CD14-positive monocyte (primary cell): Measurements from ENCODE around the gene SOCS3. TPM values are rescaled to one million over a fixed set of nuclear protein-coding genes. Genes with fewer than 3 reads are reported as not detected.

Experiments used
- DNase-seq, 3 donors: peaks; one replicate each; pipeline ENCODE4 v3.0.0-alpha.2; 2011 to 2022
- H2AFZ ChIP-seq: 2 replicates; pipeline ENCODE4 v1.6.0; 2012; ENCODE audit warnings: mild to moderate bottlenecking, low read depth, low read length, inconsistent platforms; ENCODE audit not compliant: insufficient read depth, poor library complexity, severe bottlenecking
- H3K27ac ChIP-seq, 2 donors: 1 replicate in 1 of 2; 2 replicates in 1 of 2; pipeline ENCODE4 v1.5.1; 2012 to 2013; ENCODE audit warnings: low read length in 2 of 2, control low read depth in 1 of 2, inconsistent platforms in 1 of 2, low read depth in 1 of 2, mild to moderate bottlenecking in 1 of 2
- H3K27me3 ChIP-seq, 2 donors: one replicate each; pipeline versions ENCODE4 v1.6.0 to v1.6.1; 2011 to 2013; ENCODE audit warnings: low read length in 2 of 2; ENCODE audit not compliant: control insufficient read depth in 2 of 2, insufficient read depth in 2 of 2
- H3K36me3 ChIP-seq, 2 donors: replicated peaks in 1 of 2; 1 replicate in 1 of 2; 2 replicates in 1 of 2; pipeline versions ENCODE4 v1.5.1 to v1.6.1; 2012 to 2013; ENCODE audit warnings: low read length in 2 of 2, control low read depth in 1 of 2, inconsistent platforms in 1 of 2, mild to moderate bottlenecking in 1 of 2; ENCODE audit not compliant: insufficient read depth in 2 of 2, control insufficient read depth in 1 of 2
- H3K4me1 ChIP-seq, 2 donors: 1 replicate in 1 of 2; 2 replicates in 1 of 2; pipeline versions ENCODE4 v1.5.1 to v1.6.1; 2012 to 2013; ENCODE audit warnings: low read length in 2 of 2, control low read depth in 1 of 2, inconsistent platforms in 1 of 2, mild to moderate bottlenecking in 1 of 2, moderate library complexity in 1 of 2; ENCODE audit not compliant: insufficient read depth in 2 of 2, control insufficient read depth in 1 of 2
- H3K4me2 ChIP-seq: replicated peaks from 2 replicates; pipeline ENCODE3; 2012; ENCODE audit warnings: low read length, moderate library complexity, mild to moderate bottlenecking; ENCODE audit not compliant: poor library complexity, severe bottlenecking; ENCODE audit errors: extremely low read depth
- H3K4me3 ChIP-seq, 3 experiments: fragments of 200-600 bp in 1 of 3; sonication (generic) in 1 of 3; replicated peaks in 1 of 3; 1 replicate in 2 of 3; 2 replicates in 1 of 3; pipeline ENCODE4 v1.5.1; 2011 to 2013; ENCODE audit warnings: low read length in 3 of 3, mild to moderate bottlenecking in 3 of 3, control low read depth in 2 of 3, low read depth in 2 of 3, inconsistent platforms in 1 of 3, moderate library complexity in 1 of 3
- H3K79me2 ChIP-seq: 2 replicates; pipeline ENCODE4 v1.6.0; 2012; ENCODE audit warnings: mild to moderate bottlenecking, control low read depth, inconsistent platforms, low read length, moderate library complexity; ENCODE audit not compliant: insufficient read depth
- H3K9ac ChIP-seq: 2 replicates; pipeline ENCODE4 v1.6.0; 2017; ENCODE audit warnings: low read length, mild to moderate bottlenecking; ENCODE audit not compliant: insufficient read depth, poor library complexity, severe bottlenecking
- H3K9me3 ChIP-seq, 2 donors: replicated peaks in 1 of 2; 1 replicate in 1 of 2; 2 replicates in 1 of 2; pipeline versions ENCODE4 v1.5.1 to v1.6.1; 2012 to 2013; ENCODE audit warnings: low read length in 2 of 2, control low read depth in 1 of 2; ENCODE audit not compliant: control insufficient read depth in 1 of 2, insufficient read depth in 1 of 2
- H4K20me1 ChIP-seq: 2 replicates; pipeline ENCODE4 v1.6.0; 2012; ENCODE audit warnings: mild to moderate bottlenecking, low read length, control low read depth, moderate library complexity; ENCODE audit not compliant: insufficient read depth
- H3K27ac Mint-ChIP-seq, 7 donors: one replicate each; pipeline ENCODE4 v1.8.0; 2020; ENCODE audit warnings: mild to moderate bottlenecking in 7 of 7, mixed read lengths in 7 of 7, moderate library complexity in 6 of 7, inconsistent platforms in 2 of 7
- H3K27me3 Mint-ChIP-seq, 3 donors: one replicate each; pipeline ENCODE4 v1.8.0; 2021 to 2022; ENCODE audit warnings: low read depth in 3 of 3, mild to moderate bottlenecking in 3 of 3, mixed read lengths in 3 of 3, moderate library complexity in 3 of 3, inconsistent platforms in 1 of 3
- H3K36me3 Mint-ChIP-seq, 2 donors: one replicate each; pipeline ENCODE4 v1.8.0; 2020; ENCODE audit warnings: mixed read lengths in 2 of 2, inconsistent platforms in 1 of 2, mild to moderate bottlenecking in 1 of 2
- H3K4me1 Mint-ChIP-seq: one replicate; pipeline ENCODE4 v1.8.0; 2020; ENCODE audit warnings: mild to moderate bottlenecking, mixed read lengths
- H3K4me3 Mint-ChIP-seq, 2 donors: one replicate each; pipeline ENCODE4 v1.8.0; 2020; ENCODE audit warnings: mild to moderate bottlenecking in 2 of 2, mixed read lengths in 2 of 2, moderate library complexity in 1 of 2
- H3K9me3 Mint-ChIP-seq, 7 donors: one replicate each; pipeline ENCODE4 v1.8.0; 2020 to 2022; ENCODE audit warnings: mixed read lengths in 7 of 7, mild to moderate bottlenecking in 6 of 7, moderate library complexity in 6 of 7, inconsistent platforms in 2 of 7
- WGBS: methylation state at CpG from one replicate; pipeline ENCODE4 v1.1.5; 2013; ENCODE audit warnings: missing lambda C conversion rate; ENCODE audit not compliant: insufficient coverage; 5-methylcytosine and 5-hydroxymethylcytosine counted together
- intact Hi-C, 2 donors: fragments of 100-400 bp; cut with micrococcal nuclease; formaldehyde crosslinking; loops; one replicate each; pipeline versions ENCODE4 v1.15.0 to v1.15.1; 2023
- polyA plus RNA-seq, 3 donors: library from polyadenylated mRNA; depleted of rRNA in 1 of 3; unstranded in 2 of 3; stranded (reverse) in 1 of 3; fragments of 300-500 nt in 2 of 3; fragments of >200 nt in 1 of 3; fragmentation: Illumina TruSeq in 2 of 3; gene quantifications; 1 replicate in 2 of 3; 2 replicates in 1 of 3; pipeline ENCODE4 v1.2.3, GENCODE V29; 2012 to 2021
- TF ChIP-seq, protein P1 (sequence below): fragments of 200-600 bp; IDR thresholded peaks from one replicate; pipeline ENCODE4 v1.8.0; 2022; ENCODE audit warnings: antibody characterized with exemption, mild to moderate bottlenecking

SOCS3 gene
- polyA plus RNA-seq, 3 donors: 123 to 441 (median 144) TPM

DNA sequence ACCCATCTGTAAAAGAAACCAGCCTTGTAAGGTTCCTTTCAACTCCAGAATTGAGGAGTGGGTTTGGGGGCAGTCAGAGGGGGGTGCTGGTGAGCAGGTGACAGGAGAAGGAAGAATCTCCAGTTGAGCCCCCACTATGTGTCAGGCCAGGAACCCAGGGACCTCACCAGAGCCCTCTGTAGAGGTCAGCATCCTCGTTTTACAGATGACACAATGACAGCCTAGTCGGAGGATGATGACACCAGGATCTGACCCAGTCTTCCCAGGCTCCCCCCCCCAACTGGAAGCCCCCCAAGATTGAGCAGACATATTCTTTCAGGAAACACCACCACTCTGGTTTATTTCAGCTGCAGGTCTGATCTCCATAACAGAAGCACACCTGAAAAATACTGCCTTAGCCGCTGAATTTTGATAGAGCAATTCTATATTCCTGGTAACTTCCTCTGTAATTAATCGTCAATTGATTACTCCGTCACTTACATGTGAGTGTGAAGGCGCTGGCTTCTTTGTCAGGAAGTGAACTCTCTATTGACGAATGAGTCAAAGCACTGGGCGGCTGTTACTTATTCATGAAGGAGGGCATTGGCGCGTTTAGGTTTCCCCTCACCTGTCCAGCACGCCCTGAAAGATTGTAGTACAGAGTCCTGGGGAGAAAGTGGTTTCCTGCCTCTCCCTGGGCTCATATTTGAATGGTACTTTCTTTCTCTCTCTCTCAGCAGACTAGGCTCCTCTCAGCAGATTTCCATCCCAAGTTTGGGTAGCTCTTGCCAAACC is 21.2 kb downstream of the SOCS3 start:
- Histone ChIP-seq H3K79me2 (no peaks in the 10 kb centered on the region), H3K27ac (peak overlapping the region; percentile 82 to 84), H3K4me1 (peaks cover 69 to 72% of the 10 kb centered on the region in 2 donors), H3K9ac (no peak overlapping the region), H3K36me3 (no peaks in the 10 kb centered on the region), H3K27me3 (peaks cover 0 to 4% of the 10 kb centered on the region in 2 donors), H3K4me2 (no peak overlapping the region), H3K9me3 (no peaks in the 10 kb centered on the region), H3K4me3 (no peak overlapping the region), H4K20me1 (no peaks in the 10 kb centered on the region), H2AFZ (no peak overlapping the region)
- Mint-ChIP-seq H3K4me1 (peaks cover 62% of the 10 kb centered on the region), H3K36me3 (peaks cover 0 to 5% of the 10 kb centered on the region in 2 donors), H3K27ac (peak overlapping the region; percentile 91 to 98 (median 95)), H3K9me3 (no peaks in the 10 kb centered on the region), H3K4me3 (no peak overlapping the region), H3K27me3 (peaks cover 0 to 7% (median 7%) of the 10 kb centered on the region in 3 donors)
- peak in 1 of 3 donors; percentile 66 for DNase-seq
- WGBS: 37% methylated on average over 4 of the region's 11 CpGs
- intact Hi-C loops: loop anchor here in 1 of 2 donors (5.0 kb wide), 1 partner anchor 51 kb away; no protein-coding TSS in a partner anchor
- TF ChIP-seq, protein P1, sequence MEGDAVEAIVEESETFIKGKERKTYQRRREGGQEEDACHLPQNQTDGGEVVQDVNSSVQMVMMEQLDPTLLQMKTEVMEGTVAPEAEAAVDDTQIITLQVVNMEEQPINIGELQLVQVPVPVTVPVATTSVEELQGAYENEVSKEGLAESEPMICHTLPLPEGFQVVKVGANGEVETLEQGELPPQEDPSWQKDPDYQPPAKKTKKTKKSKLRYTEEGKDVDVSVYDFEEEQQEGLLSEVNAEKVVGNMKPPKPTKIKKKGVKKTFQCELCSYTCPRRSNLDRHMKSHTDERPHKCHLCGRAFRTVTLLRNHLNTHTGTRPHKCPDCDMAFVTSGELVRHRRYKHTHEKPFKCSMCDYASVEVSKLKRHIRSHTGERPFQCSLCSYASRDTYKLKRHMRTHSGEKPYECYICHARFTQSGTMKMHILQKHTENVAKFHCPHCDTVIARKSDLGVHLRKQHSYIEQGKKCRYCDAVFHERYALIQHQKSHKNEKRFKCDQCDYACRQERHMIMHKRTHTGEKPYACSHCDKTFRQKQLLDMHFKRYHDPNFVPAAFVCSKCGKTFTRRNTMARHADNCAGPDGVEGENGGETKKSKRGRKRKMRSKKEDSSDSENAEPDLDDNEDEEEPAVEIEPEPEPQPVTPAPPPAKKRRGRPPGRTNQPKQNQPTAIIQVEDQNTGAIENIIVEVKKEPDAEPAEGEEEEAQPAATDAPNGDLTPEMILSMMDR: no peak

DNA sequence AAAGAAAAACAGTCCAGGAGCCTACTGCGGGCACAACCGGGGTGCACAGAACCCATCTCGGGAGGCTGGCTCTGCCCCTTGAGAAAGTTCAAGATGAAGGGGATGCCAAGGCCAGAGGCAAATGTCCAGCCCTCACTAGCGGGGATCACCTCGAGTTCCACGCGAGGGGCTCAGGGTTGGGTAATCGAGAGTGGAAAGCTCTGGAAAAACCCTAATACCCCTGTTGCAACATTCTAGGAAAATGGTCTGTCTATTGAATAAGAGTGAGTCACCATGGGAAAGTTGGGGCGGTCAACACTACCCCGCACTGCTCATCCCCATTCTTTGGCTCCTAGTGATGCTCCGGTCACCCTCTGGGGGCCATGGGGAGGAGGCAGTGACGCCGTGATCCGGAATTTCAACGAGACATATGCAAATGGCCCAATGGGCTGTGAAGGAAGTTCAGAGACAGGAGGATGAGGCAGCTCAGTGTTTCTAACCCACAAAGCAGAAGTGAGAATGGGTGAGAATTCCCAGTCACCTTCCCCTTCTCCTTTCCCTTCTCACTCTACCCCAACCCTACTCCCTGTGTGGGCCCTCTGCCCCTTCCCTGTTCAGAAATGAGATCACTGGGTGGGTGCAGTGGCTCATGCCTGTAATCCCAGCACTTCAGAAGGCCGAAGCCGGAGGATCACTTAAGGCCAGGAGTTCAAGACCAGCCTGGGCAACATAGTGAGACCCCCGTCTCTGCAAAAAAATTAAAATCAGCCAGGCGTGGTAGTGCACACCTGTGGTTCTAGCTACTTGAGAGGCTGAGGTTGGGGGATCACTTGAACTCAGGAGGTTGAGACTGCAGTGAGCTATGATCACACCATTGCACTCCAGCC is 22.4 kb downstream of the SOCS3 start:
- H3K36me3 Mint-ChIP-seq: peaks cover 0 to 5% of the 10 kb centered on the region in 2 donors
- peaks cover 59% of the 10 kb centered on the region for H3K4me1 Mint-ChIP-seq
- H3K27ac Mint-ChIP-seq: peak overlapping the region; percentile 91 to 98 (median 95)
- WGBS: 17% methylated on average over 2 of the region's 19 CpGs
- no peaks in the 10 kb centered on the region for H3K79me2 ChIP-seq
- DNase-seq: peak; percentile 94 to 100 (median 96)
- peak overlapping the region; percentile 43 for H3K4me2 ChIP-seq
- H3K36me3 ChIP-seq: no peaks in the 10 kb centered on the region
- H4K20me1 ChIP-seq: no peaks in the 10 kb centered on the region
- no peaks in the 10 kb centered on the region for H3K9me3 ChIP-seq
- peaks cover 66 to 72% of the 10 kb centered on the region in 2 donors for H3K4me1 ChIP-seq
- H3K4me3 ChIP-seq: peak overlapping the region in 1 of 3 experiments; percentile 35
- peak overlapping the region; percentile 82 to 84 for H3K27ac ChIP-seq
- no peak overlapping the region for H3K9ac ChIP-seq
- intact Hi-C loops: loop anchor here in 1 of 2 donors (2.0 to 5.0 kb wide), 2 partner anchors 19 to 50 kb away; no protein-coding TSS in a partner anchor
- TF ChIP-seq, protein P1: no peak
- H3K9me3 Mint-ChIP-seq: no peaks in the 10 kb centered on the region
- peak overlapping the region; percentile 61 to 70 for H3K4me3 Mint-ChIP-seq
- H3K27me3 Mint-ChIP-seq: peaks cover 0 to 7% (median 6%) of the 10 kb centered on the region in 3 donors
- no peak overlapping the region for H2AFZ ChIP-seq
- peaks cover 0 to 4% of the 10 kb centered on the region in 2 donors for H3K27me3 ChIP-seq
